GM12878 (cell line): ENCODE results near the gene ATXN2. TPM values are rescaled to one million over a fixed set of nuclear protein-coding genes. Genes with fewer than 3 reads are reported as not detected.

Experiments used
- ATF2 ChIP-seq: IDR thresholded peaks from 2 replicates; pipeline ENCODE4 v1.6.1; 2012; ENCODE audit warnings: low read length, inconsistent platforms
- BCL3 ChIP-seq: IDR thresholded peaks from 2 replicates; pipeline ENCODE4 v1.6.1; 2011; ENCODE audit warnings: borderline replicate concordance, low read depth, mild to moderate bottlenecking, moderate library complexity, low read length; ENCODE audit not compliant: insufficient read depth, poor library complexity, severe bottlenecking
- EGR1 ChIP-seq, 2 experiments: IDR thresholded peaks; 1 replicate in 1 of 2; 2 replicates in 1 of 2; pipeline ENCODE4 v1.6.1; 2011 to 2012; ENCODE audit warnings: low read depth in 2 of 2, low read length in 2 of 2, borderline replicate concordance in 1 of 2, mild to moderate bottlenecking in 1 of 2, moderate library complexity in 1 of 2
- IKZF1 ChIP-seq: fragments of 450-650 bp; conservative IDR thresholded peaks from 2 replicates; pipeline ENCODE4 v1.6.1; 2017; ENCODE audit warnings: antibody characterized with exemption, mild to moderate bottlenecking
- IKZF2 ChIP-seq, 2 experiments: fragments of 450-650 bp; IDR thresholded peaks; 2 replicates each; pipeline ENCODE4 v1.6.1; 2017; ENCODE audit warnings: mild to moderate bottlenecking in 2 of 2, moderate library complexity in 2 of 2
- JUND ChIP-seq: IDR thresholded peaks from 2 replicates; pipeline ENCODE4 v1.6.1; 2012; ENCODE audit warnings: low read depth, mild to moderate bottlenecking, low read length, improper control_type of control experiment, moderate library complexity
- NBN ChIP-seq: fragments of 450-650 bp; IDR thresholded peaks from 2 replicates; pipeline ENCODE4 v1.6.1; 2016
- NFYB ChIP-seq: IDR thresholded peaks from 2 replicates; pipeline ENCODE4 v1.6.1; 2011; ENCODE audit warnings: low read depth, mild to moderate bottlenecking, low read length, improper control_type of control experiment, moderate library complexity; ENCODE audit not compliant: insufficient read depth
- RELB ChIP-seq: fragments of 450-650 bp; IDR thresholded peaks from 2 replicates; pipeline ENCODE4 v1.6.1; 2017; ENCODE audit warnings: low read depth, mild to moderate bottlenecking, moderate library complexity
- RUNX3 ChIP-seq: IDR thresholded peaks from 2 replicates; pipeline ENCODE4 v1.6.1; 2012; ENCODE audit warnings: low read length, inconsistent platforms
- SIN3A ChIP-seq: IDR thresholded peaks from 2 replicates; pipeline ENCODE4 v1.6.1; 2012; ENCODE audit warnings: low read depth, low read length, improper control_type of control experiment
- SIX5 ChIP-seq: IDR thresholded peaks from 2 replicates; pipeline ENCODE4 v1.6.1; 2011; ENCODE audit warnings: mild to moderate bottlenecking, low read depth, low read length, moderate library complexity; ENCODE audit not compliant: severe bottlenecking
- SPI1 ChIP-seq: IDR thresholded peaks from 2 replicates; pipeline ENCODE4 v1.6.1; 2011; ENCODE audit warnings: low read depth, mild to moderate bottlenecking, low read length, moderate library complexity, borderline replicate concordance; ENCODE audit not compliant: insufficient read depth
- SRF ChIP-seq, 2 experiments: IDR thresholded peaks; 2 replicates each; pipeline ENCODE4 v1.6.1; 2011; ENCODE audit warnings: low read depth in 2 of 2, low read length in 2 of 2, mild to moderate bottlenecking in 1 of 2, moderate library complexity in 1 of 2
- TBL1XR1 ChIP-seq: IDR thresholded peaks from 2 replicates; pipeline ENCODE4 v1.6.1; 2012; ENCODE audit warnings: low read depth, low read length, improper control_type of control experiment
- TCF7 ChIP-seq: IDR thresholded peaks from 2 replicates; pipeline ENCODE4 v1.6.1; 2014; ENCODE audit warnings: antibody characterized with exemption, borderline replicate concordance
- ZBTB33 ChIP-seq: fragments of 450-650 bp; IDR thresholded peaks from 2 replicates; pipeline ENCODE4 v1.6.1; 2017; ENCODE audit warnings: mild to moderate bottlenecking
- ZBTB40 ChIP-seq: fragments of 450-650 bp; IDR thresholded peaks from 2 replicates; pipeline ENCODE4 v1.6.1; 2016; ENCODE audit warnings: mild to moderate bottlenecking, moderate library complexity, borderline replicate concordance
- ZZZ3 ChIP-seq: IDR thresholded peaks from 2 replicates; pipeline ENCODE4 v1.6.1; 2011; ENCODE audit warnings: low read depth; ENCODE audit not compliant: control insufficient read depth, insufficient read length
- polyA plus RNA-seq, 11 experiments: library from polyadenylated mRNA; depleted of rRNA in 4 of 11; unstranded in 6 of 11; stranded (reverse) in 5 of 11; fragments of >200 nt; fragmentation: Nextera tagmentation in 4 of 11; fragmentation: Illumina TruSeq in 1 of 11; extraction: Ambion mirVana in 4 of 11; extraction: Trizol in 1 of 11; gene quantifications; 1 replicate in 1 of 11; 2 replicates in 10 of 11; pipeline versions ENCODE4 v1.2.1 to v1.2.3, GENCODE V29; 2011 to 2016; ENCODE audit warnings: inconsistent platforms in 2 of 11, missing spikeins in 2 of 11, low read depth in 1 of 11
- total RNA-seq, 4 experiments: library from RNA; depleted of rRNA in 3 of 4; stranded (reverse); fragments of >200 nt in 3 of 4; fragmentation: Illumina TruSeq in 1 of 4; extraction: Trizol in 1 of 4; gene quantifications; 2 replicates each; pipeline versions ENCODE4 v1.2.1 to v1.2.3, GENCODE V29; 2013 to 2021

The ATXN2 gene
- total and polyA plus RNA-seq, 10 of the 15 experiments (the other 5 are each of a cell fraction or from before 2014, with no cell fraction given) = 8.8 to 31.5 (median 19.0) TPM

GRCh38 chr12:111434680-111435338 lies 164.3 kb downstream of the ATXN2 start (continued):
- TF ChIP-seq RELB = peak; percentile 77
- no peak for TF ChIP-seq ZZZ3
- no peak for TF ChIP-seq SRF (IDR thresholded peaks at IDR 0.05; ENCODE audit: low read depth in 2 of 2, low read length in 2 of 2)
- TF ChIP-seq TBL1XR1 = peak; percentile 92
- peak; percentile 75 for TF ChIP-seq BCL3
- TF ChIP-seq RUNX3 = peak; percentile 97
- TF ChIP-seq SIN3A = 0 out of 2 replicates have a peak, but pooled peaks have one; percentile 34
- no peak for TF ChIP-seq SPI1
- peak in 1 of 2 experiments; percentile 68; a peak in 2 of 3 replicates for TF ChIP-seq EGR1 (IDR thresholded peaks at IDR 0.05; ENCODE audit: borderline replicate concordance in 1 of 2, low read depth in 2 of 2, low read length in 2 of 2)
- TF ChIP-seq ATF2 = peak; percentile 64
- no peak for TF ChIP-seq TCF7
- no peak for TF ChIP-seq ZBTB33
- peak; percentile 61; the same call in 1 of the 2 replicates for TF ChIP-seq JUND
- no peak for TF ChIP-seq ZBTB40
- TF ChIP-seq SIX5 = no peak
- TF ChIP-seq IKZF2 (IDR thresholded peaks at IDR 0.05) = peak; percentile 89 to 91
- TF ChIP-seq IKZF1 = peak; percentile 89
- TF ChIP-seq NFYB = no peak
- TF ChIP-seq NBN = peak; percentile 77
